Brain pericyte (primary cell): Measurements from ENCODE around the gene ACOT8.
"Not testable (repeated sequence)": the region's sequence is repeated elsewhere in the genome, so short reads cannot be mapped to it uniquely, and the experiment has no call there.

Experiments
- DNase-seq: peaks from one replicate; pipeline ENCODE4 v3.0.0-alpha.2; 2012; ENCODE audit warnings: low read depth, low spot score

ACOT8 gene

GRCh38 chr20:45887346-45887715, 30.1 kb upstream of the ACOT8 start, which contains the start of gene SPATA25:
TSS of gene SPATA25 (minus strand) at chr20:45887622. CDS start at chr20:45887590, 32 bp downstream.
- DNase-seq: no peak

- DNase-seq: no peak
Measured at GRCh38 chr20:45886590-45887345, 29.6 kb upstream of the ACOT8 start.

DNA sequence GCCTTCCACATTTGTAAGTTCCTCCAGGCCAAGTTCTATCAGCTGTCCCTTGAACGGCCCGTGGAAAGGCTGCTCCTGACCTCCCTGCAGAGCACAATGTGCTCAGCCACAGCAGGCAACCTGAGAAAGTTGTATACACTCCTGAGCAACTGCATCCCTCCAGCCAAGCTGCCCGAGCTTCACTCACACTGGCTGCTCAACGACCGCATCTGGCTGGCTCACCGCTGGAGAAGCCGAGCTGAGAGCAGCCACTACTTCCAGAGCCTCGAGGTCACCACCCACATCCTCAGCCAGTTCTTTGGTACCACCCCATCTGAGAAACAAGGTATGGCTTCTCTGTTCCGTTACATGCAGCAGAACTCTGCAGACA, 25.9 kb upstream of the ACOT8 start:
- no peak for DNase-seq

GRCh38 chr20:45882469-45883099, 25.4 kb upstream of the ACOT8 start:
- DNase-seq: no peak

DNA sequence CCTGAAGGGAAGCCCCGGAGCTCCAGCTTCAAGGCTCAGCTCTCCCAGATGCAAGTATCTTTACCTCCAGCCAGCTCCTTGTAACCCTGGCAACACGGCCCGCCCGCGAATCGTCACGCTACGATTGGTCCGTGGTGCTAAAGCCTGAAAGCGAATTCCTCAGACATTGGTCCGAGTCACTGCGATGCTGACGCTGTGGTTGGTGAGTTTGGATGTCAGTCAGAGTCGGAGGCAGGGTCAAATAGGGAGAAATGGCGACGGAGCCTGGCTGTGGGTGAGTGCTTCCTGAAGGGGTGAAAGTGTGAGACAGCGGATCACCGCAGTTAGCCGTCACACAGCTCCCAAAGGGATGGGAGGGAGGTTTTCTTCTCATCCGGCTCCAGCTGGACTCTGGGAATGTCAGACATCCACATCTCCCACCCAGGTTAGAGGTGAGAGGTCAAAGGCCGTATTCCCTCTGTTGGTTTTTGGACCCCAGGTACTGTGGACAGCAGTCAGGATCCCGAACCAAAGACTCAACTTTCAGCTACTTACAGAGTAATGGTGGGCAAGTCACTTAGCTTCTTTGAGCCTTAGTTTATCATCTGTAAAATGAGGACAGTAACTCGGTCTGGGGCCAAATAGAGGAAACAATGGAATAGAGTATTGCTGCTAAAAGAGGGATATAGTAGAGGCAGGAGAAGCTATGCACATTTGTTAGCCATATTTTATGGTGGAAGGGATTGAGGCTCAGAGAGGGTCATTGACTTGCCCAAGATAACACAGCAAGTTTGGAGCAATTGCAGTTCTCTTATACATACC, 24.0 kb upstream of the ACOT8 start, which contains the start of gene ZSWIM1:
Gene ZSWIM1, plus strand, starts transcription at position 240 of the 801 bp plus-strand sequence. CDS start 1,366 bp downstream, outside the sequence.
- peak; percentile 98 for DNase-seq

GRCh38 chr20:45878076-45878761, 21.0 kb upstream of the ACOT8 start:
- DNase-seq: no peak

DNA sequence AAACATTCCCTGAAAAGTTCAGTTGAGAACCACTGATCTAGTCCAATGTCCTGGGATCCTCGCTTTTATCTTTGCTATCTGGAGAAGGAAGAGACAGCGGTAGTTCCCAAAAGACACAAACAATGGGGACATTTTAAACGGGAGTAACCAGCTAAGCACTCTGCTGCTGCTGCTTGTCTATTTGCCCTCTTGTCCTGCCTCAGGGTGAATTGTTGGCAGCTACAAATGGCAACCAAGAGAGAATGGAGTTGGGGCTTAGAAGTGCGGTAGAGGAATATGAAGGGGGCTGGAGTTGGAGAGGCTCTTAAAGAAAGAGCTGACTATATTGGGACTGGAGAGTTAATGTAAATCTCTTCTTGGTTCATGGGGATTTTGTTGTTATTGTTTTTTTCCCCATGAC, 17.4 kb upstream of the ACOT8 start:
- DNase-seq: no peak

DNA sequence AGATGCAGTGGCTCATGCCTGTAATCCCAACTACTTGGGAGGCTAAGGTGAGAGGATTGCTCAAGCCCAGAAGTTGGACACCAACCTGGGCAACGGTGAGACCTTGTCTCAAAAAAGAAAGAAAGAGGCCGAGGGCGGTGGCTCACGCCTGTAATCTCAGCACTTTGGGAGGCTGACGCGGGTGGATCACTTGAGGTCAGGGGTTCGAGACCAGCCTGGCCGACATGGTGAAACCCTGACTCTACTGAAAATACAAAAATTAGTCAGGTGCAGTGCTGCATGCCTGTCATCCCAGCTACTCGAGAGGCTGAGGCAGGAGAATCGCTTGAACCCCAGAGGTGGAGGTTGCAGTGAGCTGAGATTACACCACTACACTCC, 16.9 kb upstream of the ACOT8 start:
- not testable (repeated sequence) for DNase-seq

- DNase-seq: no peak
Measured at GRCh38 chr20:45873409-45874103, 16.4 kb upstream of the ACOT8 start.

GRCh38 chr20:45872626-45873025, 15.4 kb upstream of the ACOT8 start:
- no peak for DNase-seq

- DNase-seq: no peak
Measured at GRCh38 chr20:45867819-45868176, 10.6 kb upstream of the ACOT8 start.

- DNase-seq: no peak
Measured at GRCh38 chr20:45867136-45867818, 10.1 kb upstream of the ACOT8 start.

DNA sequence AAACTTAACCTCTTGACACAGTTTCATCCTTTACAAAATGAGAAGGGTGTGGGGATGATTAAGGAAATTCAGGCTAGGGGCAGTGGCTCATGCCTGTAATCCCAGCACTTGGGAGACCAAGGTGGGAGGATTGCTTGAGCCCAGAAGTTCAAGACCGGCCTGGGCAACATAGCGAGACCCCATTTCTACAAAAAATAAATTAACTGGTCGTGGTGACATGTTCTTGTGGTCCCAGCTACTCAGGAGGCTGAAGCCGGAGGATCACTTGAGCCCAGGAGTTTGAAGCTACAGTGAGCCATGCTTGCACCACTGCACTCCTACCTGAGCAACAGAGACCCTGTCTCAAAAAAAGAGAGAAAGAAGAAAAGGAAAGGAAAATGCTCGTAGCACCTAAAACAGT, 9.3 kb upstream of the ACOT8 start:
- no peak for DNase-seq

GRCh38 chr20:45863543-45864470, 6.6 kb upstream of the ACOT8 start:
- no peak for DNase-seq

DNA sequence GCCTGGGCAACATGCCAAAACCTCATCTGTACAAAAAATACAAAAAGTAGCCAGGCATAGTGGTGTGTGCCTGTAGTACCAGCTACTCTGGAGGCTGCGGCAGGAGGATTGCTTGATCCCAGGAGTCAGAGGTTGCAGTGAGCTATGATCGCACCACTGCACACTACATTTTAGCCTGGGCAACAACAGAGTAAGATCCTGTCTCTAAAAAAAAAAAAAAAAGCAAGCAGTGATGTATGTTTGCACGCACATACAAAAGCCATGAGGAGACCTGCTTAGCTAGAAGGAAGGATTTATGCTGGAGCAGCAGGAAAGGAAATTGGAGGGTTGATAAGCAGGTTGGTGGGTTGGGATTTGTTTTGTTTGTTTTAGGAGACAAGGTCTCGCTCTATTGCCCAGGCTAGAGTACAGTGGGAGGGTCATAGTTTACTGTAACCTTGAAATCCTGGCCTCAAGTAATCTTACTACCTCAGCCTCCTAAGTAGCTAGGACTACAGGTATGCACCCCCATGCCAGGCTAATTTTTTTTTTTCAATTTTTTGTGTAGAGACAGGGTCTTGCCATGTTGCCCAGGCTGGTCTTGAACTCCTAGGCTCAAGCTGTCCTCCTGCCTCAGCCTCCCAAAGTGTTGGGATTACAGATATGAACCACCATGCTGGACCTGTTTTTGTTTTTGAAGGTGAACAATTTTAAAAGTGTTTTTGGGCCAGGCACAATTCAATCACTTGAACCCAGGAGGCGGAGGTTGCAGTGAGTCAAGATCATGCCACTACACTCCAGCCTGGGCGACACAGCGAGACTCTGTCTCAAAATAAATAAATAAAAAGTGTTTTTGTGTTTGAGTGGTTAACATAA, 4.3 kb upstream of the ACOT8 start:
- no peak for DNase-seq

- DNase-seq: no peak
Measured at GRCh38 chr20:45860560-45861220, 3.5 kb upstream of the ACOT8 start.

DNA sequence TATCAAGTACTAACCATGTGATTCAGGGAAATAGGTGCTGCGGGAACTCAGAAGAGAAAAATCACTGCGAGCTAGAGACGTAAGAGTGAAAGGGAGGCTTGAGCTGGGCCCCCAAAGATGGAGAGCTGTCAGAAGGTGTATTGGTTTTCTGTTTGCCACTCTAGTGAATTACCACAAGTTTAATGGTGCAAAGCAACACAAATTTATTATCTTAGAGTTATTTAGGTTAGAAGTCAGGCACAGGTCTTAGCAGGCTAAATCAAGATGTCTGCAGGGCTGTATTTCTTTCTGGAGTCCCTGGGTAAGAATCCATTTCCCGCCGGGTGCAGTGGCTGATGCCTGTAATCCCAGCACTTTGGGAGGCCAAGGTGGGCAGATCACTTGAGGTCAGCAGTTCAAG, 2.7 kb upstream of the ACOT8 start:
- no peak for DNase-seq

- no peak for DNase-seq
Measured at GRCh38 chr20:45857882-45858216, 657 bp upstream of the ACOT8 start.
